CD4-positive, alpha-beta T cell treated with Interleukin-6 for 4 hours (primary cell): ENCODE data around the gene GAS7.

Source experiments
- DNase-seq: peaks from one replicate; pipeline ENCODE4 v3.0.0-alpha.2; 2020; ENCODE audit warnings: mixed read lengths

GAS7 gene

GRCh38 chr17:9907131-9907530, 291.3 kb downstream of the GAS7 start:
- no peak for DNase-seq

GRCh38 chr17:9906616-9907015, 291.8 kb downstream of the GAS7 start:
- DNase-seq: no peak

GRCh38 chr17:9905902-9906301, 292.5 kb downstream of the GAS7 start:
- DNase-seq: no peak

- no peak for DNase-seq
Measured at GRCh38 chr17:9905078-9905415, 293.4 kb downstream of the GAS7 start, which contains the start of gene RCVRN. RCVRN (minus strand) TSS chr17:9905271; CDS start chr17:9905180, 91 bp downstream.

- no peak for DNase-seq
Measured at GRCh38 chr17:9904277-9905077, 293.9 kb downstream of the GAS7 start.

GRCh38 chr17:9902120-9902519, 296.3 kb downstream of the GAS7 start:
- DNase-seq: no peak

GRCh38 chr17:9900784-9901183, 297.6 kb downstream of the GAS7 start:
- DNase-seq: no peak

- no peak for DNase-seq
Measured at GRCh38 chr17:9900044-9900594, 298.3 kb downstream of the GAS7 start.

- DNase-seq: no peak
Measured at GRCh38 chr17:9899280-9900043, 298.9 kb downstream of the GAS7 start.

- DNase-seq: no peak
Measured at GRCh38 chr17:9898812-9899211, 299.6 kb downstream of the GAS7 start.

- DNase-seq: no peak
Measured at GRCh38 chr17:9897372-9897968, 300.9 kb downstream of the GAS7 start.

GRCh38 chr17:9895923-9896322, 302.5 kb downstream of the GAS7 start:
- DNase-seq: no peak

- DNase-seq: no peak
Measured at GRCh38 chr17:9894231-9894630, 304.2 kb downstream of the GAS7 start.

GRCh38 chr17:9893411-9894012, 304.9 kb downstream of the GAS7 start:
- DNase-seq: no peak

GRCh38 chr17:9890124-9890523, 308.3 kb downstream of the GAS7 start:
- DNase-seq: no peak

- DNase-seq: no peak
Measured at GRCh38 chr17:9887508-9887907, 310.9 kb downstream of the GAS7 start.

- no peak for DNase-seq
Measured at GRCh38 chr17:9886141-9886930, 312.1 kb downstream of the GAS7 start.

- DNase-seq: no peak
Measured at GRCh38 chr17:9883451-9883850, 315.0 kb downstream of the GAS7 start.

- no peak for DNase-seq
Measured at GRCh38 chr17:9880582-9880999, 317.8 kb downstream of the GAS7 start.

GRCh38 chr17:9878786-9879525, 319.4 kb downstream of the GAS7 start:
- no peak for DNase-seq

GRCh38 chr17:9878356-9878755, 320.1 kb downstream of the GAS7 start:
- no peak for DNase-seq

- DNase-seq: no peak
Measured at GRCh38 chr17:9875441-9875840, 323.0 kb downstream of the GAS7 start.
